DND-41 (cell line): ENCODE measurements around the gene AHCY.

Experiments
- ATAC-seq: fragments of 200-7000 bp; cut with Tn5 transposase; 3 replicates; pipeline ENCODE4 v1.9.1; 2021; ENCODE audit warnings: low read depth; ENCODE audit not compliant: insufficient read depth
- DNase-seq: peaks from one replicate; pipeline ENCODE4 v3.0.0-alpha.2; 2020
- H2AFZ ChIP-seq: 2 replicates; pipeline ENCODE4 v1.6.0; 2012; ENCODE audit warnings: low read depth, low read length
- H3K27ac ChIP-seq: 2 replicates; pipeline ENCODE4 v1.5.1; 2012; ENCODE audit warnings: low read length, inconsistent platforms
- H3K27me3 ChIP-seq: fragments of 200-600 bp; sonication (generic); 2 replicates; pipeline ENCODE4 v1.6.0; 2012; ENCODE audit warnings: low read length, mild to moderate bottlenecking, inconsistent platforms; ENCODE audit not compliant: insufficient read depth, poor library complexity
- H3K36me3 ChIP-seq: 2 replicates; pipeline ENCODE4 v1.5.1; 2012; ENCODE audit warnings: low read length, inconsistent platforms; ENCODE audit not compliant: insufficient read depth
- H3K4me1 ChIP-seq: 2 replicates; pipeline ENCODE4 v1.5.1; 2012; ENCODE audit warnings: mild to moderate bottlenecking, low read length; ENCODE audit not compliant: insufficient read depth
- H3K4me2 ChIP-seq: 2 replicates; pipeline ENCODE4 v1.6.0; 2012; ENCODE audit warnings: mild to moderate bottlenecking, moderate library complexity, low read length, inconsistent platforms; ENCODE audit not compliant: insufficient read depth
- H3K4me3 ChIP-seq, 2 experiments: fragments of 200-600 bp in 1 of 2; shearing (Covaris generic) in 1 of 2; 2 replicates each; pipeline ENCODE4 v1.5.1; 2012 to 2016; ENCODE audit warnings: inconsistent platforms in 2 of 2, low read length in 2 of 2, mild to moderate bottlenecking in 2 of 2, low read depth in 1 of 2, moderate library complexity in 1 of 2
- H3K79me2 ChIP-seq: 2 replicates; pipeline ENCODE4 v1.6.0; 2012; ENCODE audit warnings: low read length, inconsistent platforms; ENCODE audit not compliant: insufficient read depth
- H3K9ac ChIP-seq: 2 replicates; pipeline ENCODE4 v1.6.0; 2012; ENCODE audit warnings: low read depth, mild to moderate bottlenecking, inconsistent platforms, low read length, moderate library complexity
- H3K9me3 ChIP-seq: 2 replicates; pipeline ENCODE4 v1.5.1; 2012; ENCODE audit warnings: low read length, moderate library complexity, mild to moderate bottlenecking, inconsistent platforms; ENCODE audit not compliant: insufficient read depth, severe bottlenecking
- H4K20me1 ChIP-seq: 2 replicates; pipeline ENCODE4 v1.6.0; 2012; ENCODE audit warnings: low read length; ENCODE audit not compliant: insufficient read depth
- CTCF ChIP-seq: IDR thresholded peaks from 2 replicates; pipeline ENCODE4 v1.5.1; 2012; ENCODE audit warnings: borderline replicate concordance, low read length, moderate library complexity, mild to moderate bottlenecking; ENCODE audit not compliant: poor library complexity, severe bottlenecking; ENCODE audit errors: extremely low read depth
- EZH2 ChIP-seq: IDR thresholded peaks from 3 replicates; pipeline ENCODE4 v1.6.1; 2012; ENCODE audit warnings: borderline replicate concordance, low read depth, mild to moderate bottlenecking, moderate library complexity, low read length, inconsistent platforms; ENCODE audit not compliant: severe bottlenecking

The AHCY gene

GRCh38 chr20:34337982-34338726 is 35.0 kb upstream of the AHCY start:
- no peak overlapping the region for H3K4me2 ChIP-seq
- no peak for ATAC-seq
- H4K20me1 ChIP-seq, result no peaks in the 10 kb centered on the region
- no peak overlapping the region for H3K9ac ChIP-seq
- H3K36me3 ChIP-seq, result no peaks in the 10 kb centered on the region
- no peak for DNase-seq
- H3K27me3 ChIP-seq, result no peaks in the 10 kb centered on the region
- H3K4me1 ChIP-seq, result no peaks in the 10 kb centered on the region
- no peak overlapping the region for H3K4me3 ChIP-seq
- H3K79me2 ChIP-seq, result no peaks in the 10 kb centered on the region
- TF ChIP-seq EZH2, result no peak
- no peak overlapping the region for H2AFZ ChIP-seq
- H3K9me3 ChIP-seq, result no peaks in the 10 kb centered on the region
- H3K27ac ChIP-seq, result no peak overlapping the region

DNA sequence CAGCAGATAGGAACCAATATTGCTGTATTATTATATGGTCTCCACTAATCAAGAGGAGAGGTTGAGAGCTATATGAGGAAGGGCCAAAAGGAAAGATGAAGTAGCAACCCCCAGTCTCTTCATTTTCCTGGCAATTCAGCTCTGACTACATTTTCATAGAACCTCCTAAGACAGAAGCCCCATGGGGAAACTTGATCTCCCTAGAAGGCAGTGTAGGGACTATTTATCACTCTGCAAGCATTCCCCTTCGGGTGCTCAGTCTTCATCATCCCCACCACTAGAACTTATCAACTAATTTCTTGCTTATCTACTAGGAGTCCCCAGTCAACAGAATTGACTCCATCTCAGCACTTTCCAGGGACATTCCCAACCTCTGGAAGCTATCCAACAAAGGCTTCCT is 34.4 kb upstream of the AHCY start:
- TF ChIP-seq EZH2 (no peak), CTCF (no peak)
- no peak overlapping the region for H3K4me2 ChIP-seq
- no peaks in the 10 kb centered on the region for H3K36me3 ChIP-seq
- H3K79me2 ChIP-seq, result no peaks in the 10 kb centered on the region
- H2AFZ ChIP-seq, result no peak overlapping the region
- no peaks in the 10 kb centered on the region for H3K9me3 ChIP-seq
- H3K27ac ChIP-seq, result no peak overlapping the region
- no peak overlapping the region for H3K9ac ChIP-seq
- H3K4me1 ChIP-seq, result no peaks in the 10 kb centered on the region
- no peak overlapping the region for H3K4me3 ChIP-seq
- ATAC-seq, result no peak
- H3K27me3 ChIP-seq, result no peaks in the 10 kb centered on the region
- DNase-seq, result no peak
- no peaks in the 10 kb centered on the region for H4K20me1 ChIP-seq

- TF ChIP-seq CTCF (no peak), EZH2 (no peak)
- DNase-seq (no peak), ATAC-seq (no peak)
- Histone ChIP-seq H3K9me3 (no peaks in the 10 kb centered on the region), H3K4me3 (no peak overlapping the region), H3K27ac (no peak overlapping the region), H4K20me1 (no peaks in the 10 kb centered on the region), H3K36me3 (no peaks in the 10 kb centered on the region), H3K4me1 (no peaks in the 10 kb centered on the region), H2AFZ (no peak overlapping the region), H3K27me3 (no peaks in the 10 kb centered on the region), H3K9ac (no peak overlapping the region), H3K4me2 (no peak overlapping the region), H3K79me2 (no peaks in the 10 kb centered on the region)
Measured at GRCh38 chr20:34334654-34335407, 31.7 kb upstream of the AHCY start.

- H3K4me2 ChIP-seq, result no peak overlapping the region
- H3K27me3 ChIP-seq, result no peaks in the 10 kb centered on the region
- H3K79me2 ChIP-seq, result no peaks in the 10 kb centered on the region
- no peaks in the 10 kb centered on the region for H3K4me1 ChIP-seq
- TF ChIP-seq CTCF (no peak), EZH2 (no peak)
- DNase-seq (no peak), ATAC-seq (no peak)
- H3K4me3 ChIP-seq, result no peak overlapping the region
- no peak overlapping the region for H3K27ac ChIP-seq
- no peak overlapping the region for H2AFZ ChIP-seq
- no peaks in the 10 kb centered on the region for H3K9me3 ChIP-seq
- H3K36me3 ChIP-seq, result no peaks in the 10 kb centered on the region
- H3K9ac ChIP-seq, result no peak overlapping the region
- H4K20me1 ChIP-seq, result no peaks in the 10 kb centered on the region
Measured at GRCh38 chr20:34333786-34334185, 30.6 kb upstream of the AHCY start.
